Measurements from ENCODE around the gene ANKFN1.

Gene ANKFN1

DNA sequence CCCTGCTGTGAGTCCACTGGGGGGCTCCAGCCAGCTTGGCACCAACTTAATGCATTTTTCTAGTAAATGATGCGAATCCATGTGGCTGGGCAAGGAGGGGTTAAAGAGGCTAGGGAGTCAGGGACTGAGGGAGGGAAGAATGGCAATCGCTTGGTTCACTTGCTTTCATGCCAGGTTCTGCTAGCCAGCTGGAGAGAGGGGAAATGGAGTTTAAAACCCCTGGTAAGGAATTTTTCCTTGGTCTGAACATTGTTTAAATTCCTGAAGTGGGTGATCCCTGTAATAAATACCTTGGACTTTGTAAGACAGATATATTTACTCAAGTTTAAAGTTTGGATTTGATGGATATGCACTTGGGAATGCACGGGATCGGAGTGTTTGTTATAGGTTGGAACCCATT, 22.8 kb downstream of the ANKFN1 start:
- Histone ChIP-seq H3K9ac (ENCODE audit: low read length) (no peak overlapping the region), H3K27me3 (ENCODE audit: low read length) (no peaks in the 10 kb centered on the region), H3K9me3 (ENCODE audit: insufficient read depth, low read length) (no peaks in the 10 kb centered on the region), H4K20me1 (ENCODE audit: low read depth, low read length) (no peaks in the 10 kb centered on the region), H3K9me2 (replicated peaks; ENCODE audit: insufficient read depth, low read length) (no peaks in the 10 kb centered on the region), H3K79me2 (ENCODE audit: insufficient read depth, low read length) (no peaks in the 10 kb centered on the region), H3K36me3 (ENCODE audit: low read length) (no peaks in the 10 kb centered on the region), H2AFZ (ENCODE audit: low read depth, low read length, severe bottlenecking) (no peak overlapping the region), H3K4me3 (ENCODE audit: insufficient read depth, low read length, poor library complexity, severe bottlenecking) (no peak overlapping the region), H3F3A (ENCODE audit: insufficient read depth) (no peaks in the 10 kb centered on the region), H3K27ac (ENCODE audit: low read depth, low read length) (no peak overlapping the region), H3K4me2 (ENCODE audit: low read depth, low read length, poor library complexity, severe bottlenecking) (no peak overlapping the region)
- TF ChIP-seq, protein P1, sequence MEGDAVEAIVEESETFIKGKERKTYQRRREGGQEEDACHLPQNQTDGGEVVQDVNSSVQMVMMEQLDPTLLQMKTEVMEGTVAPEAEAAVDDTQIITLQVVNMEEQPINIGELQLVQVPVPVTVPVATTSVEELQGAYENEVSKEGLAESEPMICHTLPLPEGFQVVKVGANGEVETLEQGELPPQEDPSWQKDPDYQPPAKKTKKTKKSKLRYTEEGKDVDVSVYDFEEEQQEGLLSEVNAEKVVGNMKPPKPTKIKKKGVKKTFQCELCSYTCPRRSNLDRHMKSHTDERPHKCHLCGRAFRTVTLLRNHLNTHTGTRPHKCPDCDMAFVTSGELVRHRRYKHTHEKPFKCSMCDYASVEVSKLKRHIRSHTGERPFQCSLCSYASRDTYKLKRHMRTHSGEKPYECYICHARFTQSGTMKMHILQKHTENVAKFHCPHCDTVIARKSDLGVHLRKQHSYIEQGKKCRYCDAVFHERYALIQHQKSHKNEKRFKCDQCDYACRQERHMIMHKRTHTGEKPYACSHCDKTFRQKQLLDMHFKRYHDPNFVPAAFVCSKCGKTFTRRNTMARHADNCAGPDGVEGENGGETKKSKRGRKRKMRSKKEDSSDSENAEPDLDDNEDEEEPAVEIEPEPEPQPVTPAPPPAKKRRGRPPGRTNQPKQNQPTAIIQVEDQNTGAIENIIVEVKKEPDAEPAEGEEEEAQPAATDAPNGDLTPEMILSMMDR (IDR thresholded peaks at IDR 0.05; ENCODE audit: insufficient read depth, low read length, poor library complexity, severe bottlenecking), result no peak
- no peak for TF ChIP-seq EZH2phosphoT487 (conservative IDR thresholded peaks at IDR 0.05; ENCODE audit: low read length)

DNA sequence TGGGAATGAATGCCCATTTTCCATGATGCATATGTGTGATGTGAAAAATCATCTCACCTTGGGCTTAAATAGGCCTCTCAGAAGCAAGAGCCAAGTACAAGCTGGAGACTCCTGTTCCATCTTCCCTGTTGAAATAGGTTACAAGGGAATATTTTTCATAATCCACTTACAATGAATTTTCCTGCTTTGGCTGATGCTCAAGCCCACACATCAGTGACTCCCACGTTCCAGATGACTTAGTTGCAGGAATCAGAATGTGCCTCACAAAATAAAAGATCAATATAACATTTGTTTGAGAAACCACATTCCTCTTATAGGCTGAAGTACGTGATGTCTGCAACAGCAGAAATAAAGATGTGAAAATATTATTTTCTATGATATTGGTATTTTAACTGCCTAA, 24.1 kb downstream of the ANKFN1 start:
- H2AFZ ChIP-seq (ENCODE audit: low read depth, low read length, severe bottlenecking), result no peak overlapping the region
- no peak overlapping the region for H3K9ac ChIP-seq (ENCODE audit: low read length)
- H3K27ac ChIP-seq (ENCODE audit: low read depth, low read length), result no peak overlapping the region
- H3K9me2 ChIP-seq (replicated peaks; ENCODE audit: insufficient read depth, low read length), result no peaks in the 10 kb centered on the region
- H4K20me1 ChIP-seq (ENCODE audit: low read depth, low read length), result no peaks in the 10 kb centered on the region
- no peaks in the 10 kb centered on the region for H3K27me3 ChIP-seq (ENCODE audit: low read length)
- H3K4me3 ChIP-seq (ENCODE audit: insufficient read depth, low read length, poor library complexity, severe bottlenecking), result no peak overlapping the region
- no peaks in the 10 kb centered on the region for H3K36me3 ChIP-seq (ENCODE audit: low read length)
- no peaks in the 10 kb centered on the region for H3F3A ChIP-seq (ENCODE audit: insufficient read depth)
- H3K4me2 ChIP-seq (ENCODE audit: low read depth, low read length, poor library complexity, severe bottlenecking), result no peak overlapping the region
- no peak for TF ChIP-seq EZH2phosphoT487 (conservative IDR thresholded peaks at IDR 0.05; ENCODE audit: low read length)
- TF ChIP-seq, protein P1 (IDR thresholded peaks at IDR 0.05; ENCODE audit: insufficient read depth, low read length, poor library complexity, severe bottlenecking), result no peak
- no peaks in the 10 kb centered on the region for H3K9me3 ChIP-seq (ENCODE audit: insufficient read depth, low read length)
- no peaks in the 10 kb centered on the region for H3K79me2 ChIP-seq (ENCODE audit: insufficient read depth, low read length)

DNA sequence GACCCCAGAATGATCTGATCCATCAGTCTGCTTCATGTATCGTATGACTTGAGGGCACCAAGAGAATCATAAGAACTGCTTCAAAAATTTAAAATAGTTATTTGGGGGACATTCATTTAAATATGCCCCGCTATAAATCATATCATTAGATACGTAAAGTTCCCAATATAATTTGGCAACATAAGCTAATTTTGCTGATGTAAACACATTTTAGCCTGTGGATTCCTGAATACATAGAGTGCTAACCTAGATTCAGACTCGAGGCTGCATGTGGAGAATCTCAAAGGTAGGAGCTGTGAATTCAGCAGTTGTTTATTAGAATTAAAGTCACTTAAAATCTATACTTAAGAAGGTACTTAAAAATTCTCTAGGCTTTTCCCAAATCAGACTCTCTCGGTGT, 24.9 kb downstream of the ANKFN1 start:
- Histone ChIP-seq H3F3A (ENCODE audit: insufficient read depth) (no peaks in the 10 kb centered on the region), H3K27me3 (ENCODE audit: low read length) (no peaks in the 10 kb centered on the region), H3K9me3 (ENCODE audit: insufficient read depth, low read length) (no peaks in the 10 kb centered on the region), H3K4me2 (ENCODE audit: low read depth, low read length, poor library complexity, severe bottlenecking) (no peak overlapping the region), H3K9ac (ENCODE audit: low read length) (no peak overlapping the region), H2AFZ (ENCODE audit: low read depth, low read length, severe bottlenecking) (no peak overlapping the region), H3K4me3 (ENCODE audit: insufficient read depth, low read length, poor library complexity, severe bottlenecking) (no peak overlapping the region), H3K79me2 (ENCODE audit: insufficient read depth, low read length) (no peaks in the 10 kb centered on the region), H3K27ac (ENCODE audit: low read depth, low read length) (no peak overlapping the region), H3K9me2 (replicated peaks; ENCODE audit: insufficient read depth, low read length) (no peaks in the 10 kb centered on the region), H4K20me1 (ENCODE audit: low read depth, low read length) (no peaks in the 10 kb centered on the region), H3K36me3 (ENCODE audit: low read length) (no peaks in the 10 kb centered on the region)
- TF ChIP-seq, protein P1 (IDR thresholded peaks at IDR 0.05; ENCODE audit: insufficient read depth, low read length, poor library complexity, severe bottlenecking), result no peak
- TF ChIP-seq EZH2phosphoT487 (conservative IDR thresholded peaks at IDR 0.05; ENCODE audit: low read length), result no peak

Data from SU-DHL-6 (cell line).